ENCODE measurements around the gene CCL5. TPM values are rescaled to one million over a fixed set of nuclear protein-coding genes. Genes with fewer than 3 reads are reported as not detected.

CCL5 gene
- total RNA-seq, 1 experiment from 2014 or later = not detected

DNA sequence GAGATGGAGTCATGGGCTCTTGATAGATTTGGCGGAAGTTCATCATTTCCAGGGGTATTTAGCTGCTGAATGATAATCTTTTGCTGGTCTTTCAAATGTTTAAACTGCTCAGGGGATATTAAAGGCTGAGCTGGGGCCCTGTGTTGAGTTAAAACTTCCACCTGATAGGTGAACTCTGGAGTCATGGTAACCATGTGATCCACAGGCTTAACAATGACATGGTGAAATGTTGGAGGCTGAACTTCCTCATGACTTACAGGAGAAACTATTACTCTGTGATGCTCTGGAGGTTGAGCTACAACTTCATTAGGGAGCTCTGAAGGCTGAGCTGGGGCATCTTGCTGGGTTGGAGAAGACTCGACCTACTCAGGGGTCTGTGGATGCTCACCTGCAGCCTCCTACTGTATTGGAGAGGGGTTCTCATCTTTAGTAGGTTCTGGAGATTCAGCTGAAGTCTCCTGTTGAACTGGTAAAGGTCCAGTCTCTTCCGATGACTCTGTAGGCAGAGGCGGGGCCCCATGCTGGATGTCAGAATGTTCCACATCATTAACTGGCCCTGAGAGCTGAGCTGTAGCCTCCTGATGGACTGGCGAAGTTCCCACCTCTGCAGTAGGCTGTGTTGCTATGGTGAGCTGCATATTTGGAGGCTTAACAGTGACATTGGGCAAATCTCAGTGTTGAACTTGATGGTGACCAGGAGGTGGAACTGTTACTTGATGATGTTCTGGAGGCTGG, 26.2 kb upstream of the CCL5 start:
- Histone ChIP-seq H3K9me3 (ENCODE audit: low read length) (no peaks in the 10 kb centered on the region), H2AFZ (ENCODE audit: low read length) (no peak overlapping the region), H3K27me3 (ENCODE audit: low read length) (no peaks in the 10 kb centered on the region), H3K4me2 (ENCODE audit: low read length) (no peak overlapping the region), H3K36me3 (ENCODE audit: low read depth, low read length) (no peaks in the 10 kb centered on the region), H4K20me1 (ENCODE audit: low read length) (no peaks in the 10 kb centered on the region), H3K27ac (ENCODE audit: low read length) (no peak overlapping the region), H3F3A (ENCODE audit: low read length, unreplicated experiment) (no peaks in the 10 kb centered on the region), H3K4me3 (ENCODE audit: low read length) (no peak overlapping the region), H3K79me2 (ENCODE audit: low read length) (no peaks in the 10 kb centered on the region), H3K9me2 (replicated peaks; ENCODE audit: low read length) (no peaks in the 10 kb centered on the region), H3K4me1 (ENCODE audit: insufficient read depth, low read length) (no peaks in the 10 kb centered on the region), H3K9ac (ENCODE audit: low read length) (no peak overlapping the region)
- CTCF ChIA-PET = no interaction called here
- POLR2A ChIA-PET (ENCODE audit: unreplicated experiment) = no interaction called here
- no TSS peak for BruUV-seq (replicated peaks)
- ATAC-seq (no peak), DNase-seq (no peak)
- TF ChIP-seq EZH2 (IDR thresholded peaks at IDR 0.05; ENCODE audit: low read length, unreplicated experiment) = no peak
- TF ChIP-seq, protein P1, sequence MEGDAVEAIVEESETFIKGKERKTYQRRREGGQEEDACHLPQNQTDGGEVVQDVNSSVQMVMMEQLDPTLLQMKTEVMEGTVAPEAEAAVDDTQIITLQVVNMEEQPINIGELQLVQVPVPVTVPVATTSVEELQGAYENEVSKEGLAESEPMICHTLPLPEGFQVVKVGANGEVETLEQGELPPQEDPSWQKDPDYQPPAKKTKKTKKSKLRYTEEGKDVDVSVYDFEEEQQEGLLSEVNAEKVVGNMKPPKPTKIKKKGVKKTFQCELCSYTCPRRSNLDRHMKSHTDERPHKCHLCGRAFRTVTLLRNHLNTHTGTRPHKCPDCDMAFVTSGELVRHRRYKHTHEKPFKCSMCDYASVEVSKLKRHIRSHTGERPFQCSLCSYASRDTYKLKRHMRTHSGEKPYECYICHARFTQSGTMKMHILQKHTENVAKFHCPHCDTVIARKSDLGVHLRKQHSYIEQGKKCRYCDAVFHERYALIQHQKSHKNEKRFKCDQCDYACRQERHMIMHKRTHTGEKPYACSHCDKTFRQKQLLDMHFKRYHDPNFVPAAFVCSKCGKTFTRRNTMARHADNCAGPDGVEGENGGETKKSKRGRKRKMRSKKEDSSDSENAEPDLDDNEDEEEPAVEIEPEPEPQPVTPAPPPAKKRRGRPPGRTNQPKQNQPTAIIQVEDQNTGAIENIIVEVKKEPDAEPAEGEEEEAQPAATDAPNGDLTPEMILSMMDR (conservative IDR thresholded peaks at IDR 0.05; ENCODE audit: low read depth, low read length) = no peak
- TF ChIP-seq EZH2phosphoT487 (IDR thresholded peaks at IDR 0.05; ENCODE audit: borderline replicate concordance, low read length) = no peak
- intact Hi-C loops (cut with micrococcal nuclease) = no loop called here

DNA sequence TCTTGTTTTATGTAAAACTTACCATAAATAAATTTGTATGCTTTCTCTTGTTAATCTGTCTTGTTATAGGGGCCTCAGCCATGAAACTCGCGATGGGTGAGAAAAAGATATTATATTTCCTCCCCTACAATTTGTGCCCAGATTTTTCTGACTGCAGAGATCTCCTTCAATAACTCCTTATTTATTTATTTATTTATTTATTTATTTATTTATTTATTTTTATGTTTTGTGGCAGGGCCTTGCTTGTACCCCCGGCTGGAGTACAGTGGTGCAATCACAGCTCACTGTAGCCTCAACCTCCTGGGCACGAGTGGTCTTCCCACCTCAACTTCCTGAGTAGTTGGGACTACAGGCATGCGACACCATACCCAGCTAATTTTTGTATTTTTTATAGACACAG, 23.3 kb upstream of the CCL5 start:
- POLR2A ChIA-PET (ENCODE audit: unreplicated experiment) = no interaction called here
- intact Hi-C loops (cut with micrococcal nuclease) = no loop called here
- H2AFZ ChIP-seq (ENCODE audit: low read length) = no peak overlapping the region
- no peaks in the 10 kb centered on the region for H3K4me1 ChIP-seq (ENCODE audit: insufficient read depth, low read length)
- no peaks in the 10 kb centered on the region for H3F3A ChIP-seq (ENCODE audit: low read length, unreplicated experiment)
- no peak overlapping the region for H3K4me3 ChIP-seq (ENCODE audit: low read length)
- H3K9ac ChIP-seq (ENCODE audit: low read length) = no peak overlapping the region
- no peak overlapping the region for H3K27ac ChIP-seq (ENCODE audit: low read length)
- no peaks in the 10 kb centered on the region for H3K9me2 ChIP-seq (replicated peaks; ENCODE audit: low read length)
- H3K79me2 ChIP-seq (ENCODE audit: low read length) = no peaks in the 10 kb centered on the region
- no peaks in the 10 kb centered on the region for H4K20me1 ChIP-seq (ENCODE audit: low read length)
- no peaks in the 10 kb centered on the region for H3K9me3 ChIP-seq (ENCODE audit: low read length)
- no peaks in the 10 kb centered on the region for H3K36me3 ChIP-seq (ENCODE audit: low read depth, low read length)
- ATAC-seq (no peak), DNase-seq (no peak)
- TF ChIP-seq, protein P1 (conservative IDR thresholded peaks at IDR 0.05; ENCODE audit: low read depth, low read length) = no peak
- TF ChIP-seq EZH2phosphoT487 (IDR thresholded peaks at IDR 0.05; ENCODE audit: borderline replicate concordance, low read length) (no peak), EZH2 (IDR thresholded peaks at IDR 0.05; ENCODE audit: low read length, unreplicated experiment) (no peak)
- H3K27me3 ChIP-seq (ENCODE audit: low read length) = no peaks in the 10 kb centered on the region
- CTCF ChIA-PET = no interaction called here
- BruUV-seq (replicated peaks) = no TSS peak
- no peak overlapping the region for H3K4me2 ChIP-seq (ENCODE audit: low read length)

DNA sequence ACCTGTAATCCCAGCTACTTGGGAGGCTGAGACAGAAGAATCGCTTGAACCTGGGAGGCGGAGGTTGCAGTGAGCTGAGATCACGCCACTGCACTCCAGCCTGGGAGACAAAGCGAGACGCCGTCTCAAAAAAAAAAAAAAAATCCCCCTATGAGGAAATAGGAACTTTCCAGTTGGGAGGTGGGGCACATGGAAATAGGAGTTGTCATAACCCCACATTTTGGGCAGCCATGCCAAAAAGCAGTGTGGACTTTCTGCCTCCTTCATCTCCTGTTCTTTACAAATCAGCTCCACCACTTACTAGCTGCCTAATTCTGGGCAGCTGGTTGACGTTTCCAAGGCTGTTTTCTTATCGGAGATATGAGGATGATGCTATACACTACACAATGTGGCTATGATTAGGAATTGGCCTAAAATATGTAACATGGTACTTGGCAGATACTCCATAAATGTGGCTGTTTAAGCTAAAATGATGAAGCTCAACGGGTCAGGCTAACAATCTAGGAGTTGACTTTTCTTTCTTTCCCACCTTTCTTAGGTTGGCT, 21.5 kb upstream of the CCL5 start:
- Histone ChIP-seq H3K9me3 (ENCODE audit: low read length) (no peaks in the 10 kb centered on the region), H4K20me1 (ENCODE audit: low read length) (no peaks in the 10 kb centered on the region), H3K9me2 (replicated peaks; ENCODE audit: low read length) (no peaks in the 10 kb centered on the region), H3K79me2 (ENCODE audit: low read length) (no peaks in the 10 kb centered on the region), H3K9ac (ENCODE audit: low read length) (no peak overlapping the region), H3K4me1 (ENCODE audit: insufficient read depth, low read length) (no peaks in the 10 kb centered on the region), H3F3A (ENCODE audit: low read length, unreplicated experiment) (no peaks in the 10 kb centered on the region), H3K27me3 (ENCODE audit: low read length) (no peaks in the 10 kb centered on the region), H3K4me2 (ENCODE audit: low read length) (no peak overlapping the region), H3K27ac (ENCODE audit: low read length) (no peak overlapping the region), H3K4me3 (ENCODE audit: low read length) (no peak overlapping the region), H3K36me3 (ENCODE audit: low read depth, low read length) (no peaks in the 10 kb centered on the region), H2AFZ (ENCODE audit: low read length) (no peak overlapping the region)
- ChIA-PET POLR2A (ENCODE audit: unreplicated experiment) (no interaction called here), CTCF (no interaction called here)
- DNase-seq (no peak), ATAC-seq (no peak)
- no TSS peak for BruUV-seq (replicated peaks)
- intact Hi-C loops (cut with micrococcal nuclease) = no loop called here
- no peak for TF ChIP-seq EZH2 (IDR thresholded peaks at IDR 0.05; ENCODE audit: low read length, unreplicated experiment)
- TF ChIP-seq, protein P1 (conservative IDR thresholded peaks at IDR 0.05; ENCODE audit: low read depth, low read length) = no peak
- TF ChIP-seq EZH2phosphoT487 (IDR thresholded peaks at IDR 0.05; ENCODE audit: borderline replicate concordance, low read length) = no peak
